ENCODE measurements around the gene NTMT2.
"Not testable (repeated sequence)": the region's sequence is repeated elsewhere in the genome, so short reads cannot be mapped to it uniquely, and the experiment has no call there.

NTMT2 gene

GRCh38 chr1:170145770-170146676 is at the start of gene NTMT2:
NTMT2 (plus strand) TSS chr1:170145959; CDS start chr1:170146108, 149 bp downstream.
- no peaks in the 10 kb centered on the region for H3K27me3 Mint-ChIP-seq (ENCODE audit: low read depth)
- peaks cover 3% of the 10 kb centered on the region for H3K9me3 Mint-ChIP-seq
- peak within 1 kb of the TSS in 1 of 3 experiments; percentile 43 for H3K4me3 Mint-ChIP-seq
- no peaks in the 10 kb centered on the region for H3K36me3 Mint-ChIP-seq (ENCODE audit: low read depth)
- peak within 1 kb of the TSS in 2 of 3 experiments; percentile 48 to 50 for H3K27ac Mint-ChIP-seq
- TF ChIP-seq CTCF (IDR thresholded peaks at IDR 0.05; ENCODE audit: unreplicated experiment in 3 of 3) = no peak
- H3K4me1 Mint-ChIP-seq = peaks cover 32% of the 10 kb centered on the region

- Mint-ChIP-seq H3K4me1 (peaks cover 25% of the 10 kb centered on the region), H3K4me3 (peak overlapping the region in 2 of 3 experiments; percentile 10 to 39), H3K36me3 (ENCODE audit: low read depth) (no peaks in the 10 kb centered on the region), H3K9me3 (peaks cover 18% of the 10 kb centered on the region), H3K27me3 (ENCODE audit: low read depth) (peaks cover 4% of the 10 kb centered on the region), H3K27ac (peak overlapping the region; percentile 7 to 70 (median 57))
- TF ChIP-seq CTCF (IDR thresholded peaks at IDR 0.05; ENCODE audit: unreplicated experiment in 3 of 3) = no peak
These were observed 49.6 kb upstream of the NTMT2 start for GRCh38 chr1:170095976-170096748.

- TF ChIP-seq CTCF (IDR thresholded peaks at IDR 0.05; ENCODE audit: unreplicated experiment in 3 of 3) = no peak
- H3K9me3 Mint-ChIP-seq = peaks cover 15% of the 10 kb centered on the region
These were observed 48.9 kb upstream of the NTMT2 start for GRCh38 chr1:170096806-170097340.

GRCh38 chr1:170097449-170097948 is 48.3 kb upstream of the NTMT2 start:
- H3K36me3 Mint-ChIP-seq (ENCODE audit: low read depth) = no peaks in the 10 kb centered on the region
- H3K9me3 Mint-ChIP-seq = peaks cover 17% of the 10 kb centered on the region
- no peak for TF ChIP-seq CTCF (IDR thresholded peaks at IDR 0.05; ENCODE audit: unreplicated experiment in 3 of 3)
- peaks cover 4% of the 10 kb centered on the region for H3K27me3 Mint-ChIP-seq (ENCODE audit: low read depth)
- H3K27ac Mint-ChIP-seq = peak overlapping the region; percentile 55 to 76 (median 57)
- H3K4me3 Mint-ChIP-seq = peak overlapping the region in 1 of 3 experiments; percentile 29
- peaks cover 25% of the 10 kb centered on the region for H3K4me1 Mint-ChIP-seq

More at GRCh38 chr1:170096806-170097340, 48.9 kb upstream of the NTMT2 start:
- peaks cover 25% of the 10 kb centered on the region for H3K4me1 Mint-ChIP-seq
- H3K36me3 Mint-ChIP-seq (ENCODE audit: low read depth) = no peaks in the 10 kb centered on the region
- peaks cover 4% of the 10 kb centered on the region for H3K27me3 Mint-ChIP-seq (ENCODE audit: low read depth)
- peak overlapping the region in 1 of 3 experiments; percentile 39 for H3K4me3 Mint-ChIP-seq
- H3K27ac Mint-ChIP-seq = peak overlapping the region; percentile 7 to 57 (median 7)

- H3K9me3 Mint-ChIP-seq = peaks cover 22% of the 10 kb centered on the region
- H3K4me1 Mint-ChIP-seq; H3K36me3 Mint-ChIP-seq (ENCODE audit: low read depth); H3K4me3 Mint-ChIP-seq; H3K27ac Mint-ChIP-seq; H3K27me3 Mint-ChIP-seq (ENCODE audit: low read depth): not testable (repeated sequence)
These were observed 32.6 kb upstream of the NTMT2 start for GRCh38 chr1:170113140-170113539.

GRCh38 chr1:170114906-170115305 is 30.9 kb upstream of the NTMT2 start:
- no peak overlapping the region for H3K4me3 Mint-ChIP-seq
- H3K27ac Mint-ChIP-seq = no peak overlapping the region
- H3K4me1 Mint-ChIP-seq = no peaks in the 10 kb centered on the region
- no peaks in the 10 kb centered on the region for H3K27me3 Mint-ChIP-seq (ENCODE audit: low read depth)
- TF ChIP-seq CTCF (IDR thresholded peaks at IDR 0.05; ENCODE audit: unreplicated experiment in 3 of 3) = no peak
- peaks cover 22% of the 10 kb centered on the region for H3K9me3 Mint-ChIP-seq
- H3K36me3 Mint-ChIP-seq (ENCODE audit: low read depth) = no peaks in the 10 kb centered on the region

Data from nephron (organoid).